ENCODE results near the gene HLA-G.

DNA sequence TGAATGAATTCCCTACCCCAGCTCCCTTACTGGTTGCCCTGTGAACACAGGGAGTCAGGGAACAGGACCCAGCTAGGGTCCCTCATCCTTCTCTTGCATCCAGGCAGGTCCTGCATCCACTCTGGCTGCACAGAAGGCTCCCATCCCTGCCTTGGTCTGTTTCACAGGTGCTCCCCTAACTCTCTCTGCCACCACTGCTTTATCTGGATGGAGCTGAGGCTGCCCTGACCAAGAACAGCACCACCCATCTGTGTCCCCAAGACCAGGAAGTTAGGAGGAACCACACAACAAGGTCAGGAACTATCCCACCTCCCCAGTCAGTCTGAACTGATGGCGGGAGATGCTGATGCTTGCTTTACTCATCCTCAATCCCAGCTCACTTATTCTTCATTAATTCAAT lies 16.2 kb upstream of the HLA-G start:
- TF ChIP-seq, protein P1, sequence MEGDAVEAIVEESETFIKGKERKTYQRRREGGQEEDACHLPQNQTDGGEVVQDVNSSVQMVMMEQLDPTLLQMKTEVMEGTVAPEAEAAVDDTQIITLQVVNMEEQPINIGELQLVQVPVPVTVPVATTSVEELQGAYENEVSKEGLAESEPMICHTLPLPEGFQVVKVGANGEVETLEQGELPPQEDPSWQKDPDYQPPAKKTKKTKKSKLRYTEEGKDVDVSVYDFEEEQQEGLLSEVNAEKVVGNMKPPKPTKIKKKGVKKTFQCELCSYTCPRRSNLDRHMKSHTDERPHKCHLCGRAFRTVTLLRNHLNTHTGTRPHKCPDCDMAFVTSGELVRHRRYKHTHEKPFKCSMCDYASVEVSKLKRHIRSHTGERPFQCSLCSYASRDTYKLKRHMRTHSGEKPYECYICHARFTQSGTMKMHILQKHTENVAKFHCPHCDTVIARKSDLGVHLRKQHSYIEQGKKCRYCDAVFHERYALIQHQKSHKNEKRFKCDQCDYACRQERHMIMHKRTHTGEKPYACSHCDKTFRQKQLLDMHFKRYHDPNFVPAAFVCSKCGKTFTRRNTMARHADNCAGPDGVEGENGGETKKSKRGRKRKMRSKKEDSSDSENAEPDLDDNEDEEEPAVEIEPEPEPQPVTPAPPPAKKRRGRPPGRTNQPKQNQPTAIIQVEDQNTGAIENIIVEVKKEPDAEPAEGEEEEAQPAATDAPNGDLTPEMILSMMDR (optimal IDR thresholded peaks at IDR 0.05 in 1 of 3, IDR thresholded peaks at IDR 0.05 in 1 of 3, conservative IDR thresholded peaks at IDR 0.05 in 1 of 3; ENCODE audit: extremely low read depth in 1 of 3, insufficient read depth in 2 of 3, low read length in 3 of 3), result no peak
- no peak for TF ChIP-seq EZH2 (IDR thresholded peaks at IDR 0.05; ENCODE audit: low read length)
